K562 (cell line): ENCODE results near the gene UNC79.

ENCODE experiments used
- BRF1 ChIP-seq: IDR thresholded peaks from 3 replicates; pipeline ENCODE4 v1.6.1; 2011; ENCODE audit warnings: borderline replicate concordance, mild to moderate bottlenecking; ENCODE audit not compliant: insufficient read length; ENCODE audit errors: extremely low read depth
- EZH2 ChIP-seq: IDR thresholded peaks from 2 replicates; pipeline ENCODE4 v1.6.1; 2012; ENCODE audit warnings: low read depth, mild to moderate bottlenecking, inconsistent platforms, low read length, borderline replicate concordance
- FOXM1 ChIP-seq, 2 experiments: fragments of 450-650 bp in 1 of 2; sonication (generic) in 1 of 2; formaldehyde crosslinking in 1 of 2; IDR thresholded peaks; 2 replicates each; pipeline versions ENCODE4 v1.6.1 to v1.9.0; 2017 to 2022; ENCODE audit warnings: low read depth in 2 of 2, mild to moderate bottlenecking in 2 of 2, missing genetic modification reagents in 1 of 2, moderate library complexity in 1 of 2
- KDM1A ChIP-seq, 2 experiments: fragments of 450-650 bp; IDR thresholded peaks; 2 replicates each; pipeline ENCODE4 v1.6.1; 2016; ENCODE audit warnings: mild to moderate bottlenecking in 2 of 2
- MBD2 ChIP-seq: sonication (generic); IDR thresholded peaks from 2 replicates; pipeline ENCODE4 v1.6.1; 2016; ENCODE audit warnings: low read depth, borderline replicate concordance
- POLR2AphosphoS5 ChIP-seq: IDR thresholded peaks from 2 replicates; pipeline ENCODE4 v1.6.1; 2011; ENCODE audit warnings: mild to moderate bottlenecking, low read depth, low read length, moderate library complexity; ENCODE audit not compliant: control insufficient read depth, insufficient read depth
- SNIP1 ChIP-seq: fragments of 450-650 bp; IDR thresholded peaks from 2 replicates; pipeline ENCODE4 v1.7.1; 2017; ENCODE audit warnings: low read depth, mild to moderate bottlenecking
- TCF7L2 ChIP-seq: fragments of 150-350 bp; IDR thresholded peaks from 2 replicates; pipeline ENCODE4 v1.6.1; 2016; ENCODE audit warnings: low read depth, mild to moderate bottlenecking, low read length, moderate library complexity
- ZNF785 ChIP-seq: fragments of 250-450 bp; sonication (Bioruptor Pico); IDR thresholded peaks from 2 replicates; pipeline ENCODE4 v1.4.0; 2020; ENCODE audit warnings: mild to moderate bottlenecking
- TF ChIP-seq, protein P1 (sequence below): fragments of 150-350 bp; IDR thresholded peaks from 2 replicates; pipeline ENCODE4 v1.6.1; 2014; ENCODE audit warnings: low read depth, mild to moderate bottlenecking, low read length, borderline replicate concordance
- TF ChIP-seq, protein P2 (sequence below), 2 experiments: fragments of 450-650 bp in 1 of 2; sonication (generic) in 1 of 2; formaldehyde crosslinking in 1 of 2; IDR thresholded peaks; 2 replicates each; pipeline versions ENCODE4 v1.7.1 to v1.9.0; 2016 to 2022; ENCODE audit warnings: inconsistent platforms in 1 of 2, mild to moderate bottlenecking in 1 of 2, missing genetic modification reagents in 1 of 2

DNA sequence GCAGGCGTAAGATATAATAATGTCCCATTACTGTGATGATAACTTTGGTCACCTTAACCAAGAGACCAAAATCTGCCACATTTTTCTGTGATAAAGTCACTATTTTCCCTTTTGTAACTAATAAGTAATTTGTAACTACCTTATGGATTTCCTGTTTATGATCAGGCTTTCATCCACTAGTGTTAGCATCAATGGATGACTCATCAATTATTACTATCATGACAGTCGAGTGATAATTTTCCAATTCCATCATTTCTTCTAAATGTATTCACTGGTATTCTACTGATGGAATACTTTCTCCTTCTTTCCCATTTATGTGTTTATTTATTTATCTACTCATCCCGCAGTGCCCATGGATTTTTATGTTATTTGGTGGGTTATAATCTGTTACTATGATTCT, 148.4 kb downstream of the UNC79 start:
- TF ChIP-seq POLR2AphosphoS5 = no peak
- no peak for TF ChIP-seq SNIP1
- TF ChIP-seq EZH2 = no peak
- no peak for TF ChIP-seq TCF7L2
- TF ChIP-seq, protein P1, sequence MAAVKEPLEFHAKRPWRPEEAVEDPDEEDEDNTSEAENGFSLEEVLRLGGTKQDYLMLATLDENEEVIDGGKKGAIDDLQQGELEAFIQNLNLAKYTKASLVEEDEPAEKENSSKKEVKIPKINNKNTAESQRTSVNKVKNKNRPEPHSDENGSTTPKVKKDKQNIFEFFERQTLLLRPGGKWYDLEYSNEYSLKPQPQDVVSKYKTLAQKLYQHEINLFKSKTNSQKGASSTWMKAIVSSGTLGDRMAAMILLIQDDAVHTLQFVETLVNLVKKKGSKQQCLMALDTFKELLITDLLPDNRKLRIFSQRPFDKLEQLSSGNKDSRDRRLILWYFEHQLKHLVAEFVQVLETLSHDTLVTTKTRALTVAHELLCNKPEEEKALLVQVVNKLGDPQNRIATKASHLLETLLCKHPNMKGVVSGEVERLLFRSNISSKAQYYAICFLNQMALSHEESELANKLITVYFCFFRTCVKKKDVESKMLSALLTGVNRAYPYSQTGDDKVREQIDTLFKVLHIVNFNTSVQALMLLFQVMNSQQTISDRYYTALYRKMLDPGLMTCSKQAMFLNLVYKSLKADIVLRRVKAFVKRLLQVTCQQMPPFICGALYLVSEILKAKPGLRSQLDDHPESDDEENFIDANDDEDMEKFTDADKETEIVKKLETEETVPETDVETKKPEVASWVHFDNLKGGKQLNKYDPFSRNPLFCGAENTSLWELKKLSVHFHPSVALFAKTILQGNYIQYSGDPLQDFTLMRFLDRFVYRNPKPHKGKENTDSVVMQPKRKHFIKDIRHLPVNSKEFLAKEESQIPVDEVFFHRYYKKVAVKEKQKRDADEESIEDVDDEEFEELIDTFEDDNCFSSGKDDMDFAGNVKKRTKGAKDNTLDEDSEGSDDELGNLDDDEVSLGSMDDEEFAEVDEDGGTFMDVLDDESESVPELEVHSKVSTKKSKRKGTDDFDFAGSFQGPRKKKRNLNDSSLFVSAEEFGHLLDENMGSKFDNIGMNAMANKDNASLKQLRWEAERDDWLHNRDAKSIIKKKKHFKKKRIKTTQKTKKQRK = no peak
- no peak for TF ChIP-seq KDM1A (IDR thresholded peaks at IDR 0.05)
- no peak for TF ChIP-seq BRF1
- TF ChIP-seq MBD2 = no peak
- TF ChIP-seq, protein P2, sequence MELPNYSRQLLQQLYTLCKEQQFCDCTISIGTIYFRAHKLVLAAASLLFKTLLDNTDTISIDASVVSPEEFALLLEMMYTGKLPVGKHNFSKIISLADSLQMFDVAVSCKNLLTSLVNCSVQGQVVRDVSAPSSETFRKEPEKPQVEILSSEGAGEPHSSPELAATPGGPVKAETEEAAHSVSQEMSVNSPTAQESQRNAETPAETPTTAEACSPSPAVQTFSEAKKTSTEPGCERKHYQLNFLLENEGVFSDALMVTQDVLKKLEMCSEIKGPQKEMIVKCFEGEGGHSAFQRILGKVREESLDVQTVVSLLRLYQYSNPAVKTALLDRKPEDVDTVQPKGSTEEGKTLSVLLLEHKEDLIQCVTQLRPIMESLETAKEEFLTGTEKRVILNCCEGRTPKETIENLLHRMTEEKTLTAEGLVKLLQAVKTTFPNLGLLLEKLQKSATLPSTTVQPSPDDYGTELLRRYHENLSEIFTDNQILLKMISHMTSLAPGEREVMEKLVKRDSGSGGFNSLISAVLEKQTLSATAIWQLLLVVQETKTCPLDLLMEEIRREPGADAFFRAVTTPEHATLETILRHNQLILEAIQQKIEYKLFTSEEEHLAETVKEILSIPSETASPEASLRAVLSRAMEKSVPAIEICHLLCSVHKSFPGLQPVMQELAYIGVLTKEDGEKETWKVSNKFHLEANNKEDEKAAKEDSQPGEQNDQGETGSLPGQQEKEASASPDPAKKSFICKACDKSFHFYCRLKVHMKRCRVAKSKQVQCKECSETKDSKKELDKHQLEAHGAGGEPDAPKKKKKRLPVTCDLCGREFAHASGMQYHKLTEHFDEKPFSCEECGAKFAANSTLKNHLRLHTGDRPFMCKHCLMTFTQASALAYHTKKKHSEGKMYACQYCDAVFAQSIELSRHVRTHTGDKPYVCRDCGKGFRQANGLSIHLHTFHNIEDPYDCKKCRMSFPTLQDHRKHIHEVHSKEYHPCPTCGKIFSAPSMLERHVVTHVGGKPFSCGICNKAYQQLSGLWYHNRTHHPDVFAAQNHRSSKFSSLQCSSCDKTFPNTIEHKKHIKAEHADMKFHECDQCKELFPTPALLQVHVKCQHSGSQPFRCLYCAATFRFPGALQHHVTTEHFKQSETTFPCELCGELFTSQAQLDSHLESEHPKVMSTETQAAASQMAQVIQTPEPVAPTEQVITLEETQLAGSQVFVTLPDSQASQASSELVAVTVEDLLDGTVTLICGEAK (IDR thresholded peaks at IDR 0.05) = no peak
- TF ChIP-seq, protein P2 (CRISPR knock-in tag; IDR thresholded peaks at IDR 0.05) = no peak
- no peak for TF ChIP-seq FOXM1 (IDR thresholded peaks at IDR 0.05; ENCODE audit: low read depth)
- no peak for TF ChIP-seq FOXM1 (CRISPR knock-in tag; IDR thresholded peaks at IDR 0.05; ENCODE audit: low read depth)
- TF ChIP-seq ZNF785 = no peak
